ENCODE measurements around the gene DCAF10. TPM values are rescaled to one million over a fixed set of nuclear protein-coding genes. Genes with fewer than 3 reads are reported as not detected.

Gene DCAF10
- total RNA-seq, 1 donor from 2014 or later, result 27.5 TPM

GRCh38 chr9:37827483-37828165 is 27.0 kb downstream of the DCAF10 start:
- peaks cover 0 to 22% of the 10 kb centered on the region in 2 donors for H3K36me3 ChIP-seq

DNA sequence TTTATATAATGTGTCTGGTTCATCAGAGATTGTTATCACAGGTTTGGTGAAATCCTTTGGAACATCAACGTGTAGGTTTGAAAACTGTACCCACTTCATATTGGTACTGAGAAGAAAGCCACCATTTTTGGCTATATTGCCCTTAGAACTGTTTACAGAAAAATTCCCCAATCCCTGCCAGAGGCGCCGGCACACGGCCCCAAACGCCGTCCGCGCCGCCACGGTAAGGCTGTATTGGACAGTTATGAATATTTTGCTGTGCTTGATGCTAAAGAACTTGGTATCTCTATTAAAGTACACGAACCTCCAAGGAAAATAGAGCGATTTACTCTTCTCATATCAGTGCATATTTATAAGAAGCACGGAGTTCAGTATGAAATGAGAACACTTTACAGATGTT is 35.2 kb downstream of the DCAF10 start:
- Histone ChIP-seq H3K27ac (no peak overlapping the region), H3K27me3 (no peaks in the 10 kb centered on the region), H3K36me3 (no peaks in the 10 kb centered on the region), H3K9me3 (no peaks in the 10 kb centered on the region), H3K4me1 (peaks cover 7% of the 10 kb centered on the region), H3K4me3 (no peak overlapping the region)
- DNase-seq (ENCODE audit: extremely low spot score in 2 of 2), result no peak
- intact Hi-C loops (cut with DNase I), result no loop called here
- no peak for TF ChIP-seq POLR2A (IDR thresholded peaks at IDR 0.05)
- no peak for TF ChIP-seq CTCF (IDR thresholded peaks at IDR 0.05)
- TF ChIP-seq POLR2AphosphoS5 (IDR thresholded peaks at IDR 0.05; ENCODE audit: insufficient read depth in 1 of 2, low read depth in 1 of 2), result no peak

More at GRCh38 chr9:37827483-37828165, 27.0 kb downstream of the DCAF10 start:
- intact Hi-C loops (cut with DNase I), result no loop called here
- H3K27me3 ChIP-seq, result no peaks in the 10 kb centered on the region
- no peak overlapping the region for H3K27ac ChIP-seq
- H3K4me3 ChIP-seq, result no peak overlapping the region
- no peaks in the 10 kb centered on the region for H3K9me3 ChIP-seq
- DNase-seq (ENCODE audit: extremely low spot score in 2 of 2), result no peak
- H3K4me1 ChIP-seq, result no peaks in the 10 kb centered on the region
- no peak for TF ChIP-seq CTCF (IDR thresholded peaks at IDR 0.05)
- no peak for TF ChIP-seq POLR2A (IDR thresholded peaks at IDR 0.05)
- no peak for TF ChIP-seq POLR2AphosphoS5 (IDR thresholded peaks at IDR 0.05; ENCODE audit: insufficient read depth in 1 of 2, low read depth in 1 of 2)

- peaks cover 7% of the 10 kb centered on the region for H3K4me1 ChIP-seq
- no peak overlapping the region for H3K27ac ChIP-seq
- H3K9me3 ChIP-seq, result no peaks in the 10 kb centered on the region
- intact Hi-C loops (cut with DNase I), result no loop called here
- no peaks in the 10 kb centered on the region for H3K36me3 ChIP-seq
- H3K4me3 ChIP-seq, result no peak overlapping the region
- TF ChIP-seq POLR2A (IDR thresholded peaks at IDR 0.05) (no peak), CTCF (IDR thresholded peaks at IDR 0.05) (no peak), POLR2AphosphoS5 (IDR thresholded peaks at IDR 0.05; ENCODE audit: insufficient read depth in 1 of 2, low read depth in 1 of 2) (no peak)
- H3K27me3 ChIP-seq, result no peaks in the 10 kb centered on the region
- DNase-seq (ENCODE audit: extremely low spot score in 2 of 2), result no peak
Measured at GRCh38 chr9:37836386-37836785, 35.8 kb downstream of the DCAF10 start.

DNA sequence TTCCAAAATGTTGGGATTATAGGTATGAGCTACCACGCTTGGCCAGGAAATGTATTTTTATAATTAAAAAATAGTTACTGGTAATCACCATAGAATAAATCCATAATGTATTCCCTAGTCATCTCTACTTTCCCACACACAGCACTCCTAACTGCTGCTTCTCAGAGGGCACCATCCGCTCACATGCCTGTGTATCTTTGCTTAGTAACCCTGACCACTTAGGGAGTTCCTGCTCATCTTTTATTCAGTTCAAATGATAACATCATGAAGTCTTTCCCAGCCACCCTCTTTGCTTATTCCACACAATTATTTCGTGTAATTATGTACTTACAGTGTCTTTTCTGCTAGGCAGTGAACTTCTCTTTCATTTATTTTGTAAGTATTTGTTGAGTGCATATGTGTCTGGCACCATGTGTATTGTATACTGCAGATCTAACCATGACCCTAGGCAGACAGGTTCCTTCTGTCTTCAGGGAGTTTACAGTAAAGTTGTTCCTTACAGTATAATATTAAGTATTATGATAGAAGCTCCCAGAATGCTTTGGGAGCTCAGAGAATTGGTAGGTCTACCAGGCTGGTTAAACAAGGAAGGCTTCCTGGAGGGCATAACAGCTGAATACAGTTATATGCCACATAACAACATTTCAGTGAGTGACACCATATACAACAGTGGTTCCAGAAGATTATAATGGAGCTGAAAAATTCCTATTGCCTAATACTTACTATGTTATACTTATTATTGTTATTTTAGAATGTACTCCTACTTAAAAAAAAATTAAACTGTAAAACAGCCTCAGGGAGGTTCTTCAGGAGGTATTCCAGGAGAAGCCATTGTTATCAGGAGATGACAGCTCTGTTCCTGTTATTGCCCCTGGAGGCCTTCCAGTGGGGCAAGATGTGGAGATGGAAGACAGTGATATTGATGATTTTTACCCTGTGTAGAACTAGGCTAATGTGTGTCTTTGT is 39.2 kb downstream of the DCAF10 start:
- DNase-seq (ENCODE audit: extremely low spot score in 2 of 2), result no peak
- Histone ChIP-seq H3K36me3 (no peaks in the 10 kb centered on the region), H3K9me3 (no peaks in the 10 kb centered on the region), H3K27ac (no peak overlapping the region), H3K4me1 (peaks cover 7% of the 10 kb centered on the region), H3K27me3 (no peaks in the 10 kb centered on the region), H3K4me3 (no peak overlapping the region)
- no peak for TF ChIP-seq POLR2AphosphoS5 (IDR thresholded peaks at IDR 0.05; ENCODE audit: insufficient read depth in 1 of 2, low read depth in 1 of 2)
- TF ChIP-seq CTCF (IDR thresholded peaks at IDR 0.05), result no peak
- no peak for TF ChIP-seq POLR2A (IDR thresholded peaks at IDR 0.05)
- intact Hi-C loops (cut with DNase I), result no loop called here

Measured in vagina (tissue), 2 donors.